Transverse colon (tissue), 4 donors: ENCODE results near the gene FAF2.

ENCODE experiments used
- CTCF ChIP-seq, 5 experiments: fragments of 200-600 bp in 3 of 5; fragments of 450-650 bp in 2 of 5; sonication (generic) in 3 of 5; IDR thresholded peaks; 1 replicate in 2 of 5; 2 replicates in 3 of 5; pipeline ENCODE4 v1.5.1; 2016 to 2017; ENCODE audit warnings: antibody characterized with exemption in 5 of 5, inconsistent platforms in 3 of 5, mild to moderate bottlenecking in 2 of 5, moderate library complexity in 1 of 5
- POLR2AphosphoS5 ChIP-seq, 3 donors: sonication (generic); formaldehyde crosslinking; IDR thresholded peaks; one replicate each; pipeline ENCODE4 v1.6.1; 2016; ENCODE audit warnings: antibody characterized with exemption in 3 of 3

- no peak for TF ChIP-seq CTCF (IDR thresholded peaks at IDR 0.05)
- TF ChIP-seq POLR2AphosphoS5 (IDR thresholded peaks at IDR 0.05) = no peak
These were observed 65.6 kb downstream of the FAF2 start for GRCh38 chr5:176513788-176514187.
